Measurements from ENCODE around the gene DSCAM.

DNA sequence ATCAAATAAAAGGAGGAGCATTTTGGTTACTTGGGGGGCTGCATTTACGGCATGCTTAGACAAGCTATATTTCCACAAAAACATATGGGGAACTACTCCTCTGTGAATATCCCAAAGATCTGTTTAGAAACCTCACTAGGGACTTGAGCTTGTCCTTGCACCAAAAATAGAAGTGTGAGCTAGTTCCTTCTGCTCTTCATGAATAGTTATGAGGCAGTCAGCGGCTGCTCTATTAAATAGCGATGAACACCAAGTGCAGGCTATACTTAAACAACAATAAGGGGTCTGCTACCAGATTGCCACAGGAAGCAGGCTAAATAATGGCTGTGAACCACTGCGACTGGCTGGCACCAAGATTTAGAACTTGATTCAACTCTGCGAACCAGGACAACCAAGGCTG lies 789.6 kb downstream of the DSCAM start:
- TF ChIP-seq, protein P1, sequence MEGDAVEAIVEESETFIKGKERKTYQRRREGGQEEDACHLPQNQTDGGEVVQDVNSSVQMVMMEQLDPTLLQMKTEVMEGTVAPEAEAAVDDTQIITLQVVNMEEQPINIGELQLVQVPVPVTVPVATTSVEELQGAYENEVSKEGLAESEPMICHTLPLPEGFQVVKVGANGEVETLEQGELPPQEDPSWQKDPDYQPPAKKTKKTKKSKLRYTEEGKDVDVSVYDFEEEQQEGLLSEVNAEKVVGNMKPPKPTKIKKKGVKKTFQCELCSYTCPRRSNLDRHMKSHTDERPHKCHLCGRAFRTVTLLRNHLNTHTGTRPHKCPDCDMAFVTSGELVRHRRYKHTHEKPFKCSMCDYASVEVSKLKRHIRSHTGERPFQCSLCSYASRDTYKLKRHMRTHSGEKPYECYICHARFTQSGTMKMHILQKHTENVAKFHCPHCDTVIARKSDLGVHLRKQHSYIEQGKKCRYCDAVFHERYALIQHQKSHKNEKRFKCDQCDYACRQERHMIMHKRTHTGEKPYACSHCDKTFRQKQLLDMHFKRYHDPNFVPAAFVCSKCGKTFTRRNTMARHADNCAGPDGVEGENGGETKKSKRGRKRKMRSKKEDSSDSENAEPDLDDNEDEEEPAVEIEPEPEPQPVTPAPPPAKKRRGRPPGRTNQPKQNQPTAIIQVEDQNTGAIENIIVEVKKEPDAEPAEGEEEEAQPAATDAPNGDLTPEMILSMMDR (IDR thresholded peaks at IDR 0.05): no peak
- no peak for TF ChIP-seq POLR2A (IDR thresholded peaks at IDR 0.05)
